GM10847 (cell line): ENCODE measurements around the gene CCDC28B.

Source experiments
- POLR2A ChIP-seq: IDR thresholded peaks from 2 replicates; pipeline ENCODE4 v1.6.1; 2011; ENCODE audit not compliant: insufficient read length; ENCODE audit errors: extremely low read depth

Gene CCDC28B

GRCh38 chr1:32205401-32206370 is 5.3 kb downstream of the CCDC28B start, which contains the start of gene IQCC:
Gene IQCC, plus strand, starts transcription at chr1:32205671. Its CDS starts 11 bp downstream, at chr1:32205682.
- TF ChIP-seq POLR2A: peak; percentile 77

DNA sequence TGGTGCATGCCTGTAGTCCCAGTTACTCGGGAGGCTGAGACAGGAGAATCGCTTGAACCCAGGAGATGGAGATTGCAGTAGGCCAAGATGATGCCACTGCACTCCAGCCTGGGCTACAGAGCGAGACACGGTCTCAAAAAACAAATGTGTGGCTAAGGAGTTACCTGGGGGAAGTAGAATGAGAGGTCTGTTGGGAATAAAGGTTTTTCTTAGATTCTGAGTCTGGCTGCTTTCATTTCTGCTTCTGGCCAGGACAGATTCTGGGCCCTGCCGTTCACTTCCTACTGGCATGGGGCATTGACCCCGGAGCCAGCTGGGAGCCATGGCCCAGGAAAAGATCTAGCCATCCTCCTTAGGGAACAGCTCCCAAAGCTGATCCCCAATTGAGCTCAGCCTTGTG is 8.1 kb downstream of the CCDC28B start:
- TF ChIP-seq POLR2A: no peak

- TF ChIP-seq POLR2A: no peak
These were observed 8.5 kb downstream of the CCDC28B start, which contains the start of gene DCDC2B for GRCh38 chr1:32208891-32209328. Gene DCDC2B, plus strand, starts transcription at chr1:32209089. Its CDS starts 5 bp downstream, at chr1:32209094.

DNA sequence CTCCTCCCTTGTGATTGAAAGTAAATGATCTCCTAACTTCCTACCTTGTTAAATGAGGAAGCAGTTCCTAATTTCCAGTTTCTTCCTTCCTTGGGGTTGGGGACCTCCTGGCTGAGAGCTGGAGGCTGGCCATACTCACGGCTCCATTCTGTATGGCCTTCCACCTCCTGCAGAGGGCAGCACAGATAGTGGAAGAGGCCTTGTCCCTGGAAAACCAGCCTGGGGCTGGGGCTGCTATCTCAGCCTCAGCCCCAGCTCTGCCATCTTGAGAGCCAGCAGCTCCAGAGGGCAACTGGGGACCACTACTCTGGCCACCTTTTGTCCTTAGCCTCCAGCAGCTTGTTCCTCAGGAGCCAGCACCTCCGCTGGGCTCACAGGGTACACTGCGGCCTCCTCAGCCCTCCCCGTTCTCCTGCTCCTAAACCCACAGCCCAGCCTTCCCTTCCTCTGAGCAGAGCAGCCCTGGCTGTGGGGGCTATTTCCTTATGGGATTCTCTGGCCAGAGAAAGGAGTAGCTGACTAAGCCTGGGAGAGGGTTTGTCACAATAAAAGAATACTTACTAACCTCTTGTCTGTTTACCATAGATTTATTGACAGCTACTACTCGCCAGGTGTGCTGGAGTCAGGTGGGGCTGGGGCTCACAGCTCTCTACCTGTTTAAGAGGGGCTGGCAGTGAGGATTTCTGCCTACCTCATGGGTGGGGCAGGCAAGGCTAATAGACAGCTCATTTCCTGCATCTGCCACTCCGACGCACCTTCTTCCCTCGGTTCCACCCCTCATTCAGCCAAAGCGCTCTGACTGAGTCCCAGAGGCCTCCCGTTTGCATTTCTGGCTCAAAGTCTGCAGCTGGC is 15.5 kb downstream of the CCDC28B start:
- no peak for TF ChIP-seq POLR2A

DNA sequence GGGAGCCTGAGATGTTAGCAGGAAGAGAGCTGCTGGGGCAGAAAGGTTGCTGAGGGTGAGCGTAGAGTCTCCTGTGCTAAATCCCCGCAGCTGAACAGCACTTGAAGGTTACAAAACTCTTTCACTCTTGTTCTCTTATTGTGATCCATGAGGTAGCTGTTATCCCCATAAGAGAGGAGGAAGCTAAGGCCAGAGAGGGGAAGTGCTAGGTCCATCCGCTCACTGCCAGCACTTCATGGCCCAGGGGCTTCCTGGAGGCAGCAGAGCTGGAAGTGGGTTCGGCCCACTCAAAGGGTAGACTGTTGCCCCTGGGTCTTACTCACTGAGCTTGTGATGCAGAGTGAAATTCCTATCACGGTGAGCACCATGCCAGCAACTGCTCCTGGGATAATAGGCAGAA is 16.2 kb downstream of the CCDC28B start:
- TF ChIP-seq POLR2A: no peak

DNA sequence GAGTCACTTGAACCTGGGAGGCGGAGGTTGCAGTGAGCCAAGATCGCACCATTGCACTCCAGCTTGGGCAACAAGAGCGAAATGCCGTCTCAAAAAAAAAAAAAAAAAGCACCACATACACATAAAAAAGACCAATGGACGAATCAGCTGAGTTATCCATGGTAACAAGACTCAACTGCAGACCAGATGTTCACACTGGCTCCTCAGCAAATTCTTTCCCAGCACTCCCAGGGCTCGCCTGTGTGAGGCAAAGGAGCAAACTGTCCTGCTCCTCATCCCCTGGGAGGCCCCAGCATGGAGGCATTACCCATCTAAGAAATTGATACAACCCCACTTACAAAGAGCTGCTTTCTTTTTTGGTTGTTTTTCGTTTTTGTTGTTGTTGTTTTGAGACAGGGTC is 18.6 kb downstream of the CCDC28B start:
- TF ChIP-seq POLR2A: no peak

DNA sequence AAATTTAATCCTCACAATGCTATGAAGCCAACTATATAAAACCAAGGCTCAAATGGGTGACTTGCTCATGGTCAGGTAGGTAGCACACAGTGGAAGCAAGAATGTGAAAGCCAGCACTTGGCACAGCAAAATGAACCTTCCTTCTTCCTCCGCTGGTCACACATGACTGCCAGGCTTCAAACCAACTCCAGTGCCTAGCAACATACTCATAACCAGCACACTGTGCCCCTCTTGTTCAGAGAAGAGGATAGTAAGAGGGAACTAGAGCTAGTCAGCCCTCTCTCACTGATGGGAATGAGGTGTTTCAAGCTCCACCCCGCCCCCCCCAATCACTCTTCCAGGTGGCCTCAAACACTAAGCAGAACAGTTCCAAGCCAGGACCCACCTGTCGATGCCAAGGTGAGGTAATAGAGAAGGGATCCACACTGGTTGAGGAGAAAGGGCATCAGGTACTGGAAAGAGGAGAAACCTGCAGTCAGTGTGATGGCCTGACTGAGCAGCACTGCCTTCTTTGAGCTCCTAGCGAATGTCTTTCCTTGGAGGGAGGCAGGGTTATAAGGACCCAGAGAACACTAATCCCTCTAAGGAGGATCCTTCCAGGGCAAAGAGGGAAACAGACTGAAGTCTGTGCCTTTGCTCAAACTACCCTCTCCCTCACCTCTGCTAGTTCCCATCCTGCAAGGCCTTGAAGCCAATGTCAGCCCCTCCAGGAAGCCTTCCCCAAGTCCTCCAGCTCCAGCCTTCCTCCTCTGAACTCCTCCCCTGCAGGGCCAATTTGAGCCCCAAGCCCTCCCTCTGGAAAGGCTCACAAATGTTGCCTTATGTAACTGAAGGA is 20.6 kb downstream of the CCDC28B start:
- no peak for TF ChIP-seq POLR2A

- no peak for TF ChIP-seq POLR2A
These were observed 21.2 kb downstream of the CCDC28B start for GRCh38 chr1:32221581-32221979.

- peak; percentile 66 for TF ChIP-seq POLR2A
These were observed 21.8 kb downstream of the CCDC28B start, which contains the start of the genes EIF3I and TMEM234 for GRCh38 chr1:32221980-32222755. Gene EIF3I, plus strand, starts transcription at chr1:32222407. Its CDS starts 35 bp downstream, at chr1:32222442. Gene TMEM234, minus strand, starts transcription at chr1:32222353. Its CDS starts 31 bp downstream, at chr1:32222322.

GRCh38 chr1:32223683-32224082 is 23.3 kb downstream of the CCDC28B start:
- no peak for TF ChIP-seq POLR2A

DNA sequence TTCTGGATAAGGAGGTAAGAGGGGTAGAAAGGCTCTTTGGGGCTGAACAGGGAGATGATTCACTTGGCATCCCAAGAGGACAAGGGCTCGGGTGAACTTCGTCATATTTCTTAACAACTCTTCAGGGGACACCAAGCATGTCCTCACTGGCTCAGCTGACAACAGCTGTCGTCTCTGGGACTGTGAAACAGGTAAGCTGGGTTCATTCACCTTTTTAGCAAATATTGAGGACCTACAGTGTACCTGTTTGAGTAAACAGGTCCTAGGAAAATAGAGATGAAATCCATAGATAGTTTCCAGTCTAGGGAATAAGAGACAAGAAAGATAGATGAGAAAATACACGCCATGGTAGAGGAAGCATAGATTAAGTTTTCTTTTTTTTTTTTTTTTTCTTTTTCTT is 23.9 kb downstream of the CCDC28B start:
- TF ChIP-seq POLR2A: no peak

DNA sequence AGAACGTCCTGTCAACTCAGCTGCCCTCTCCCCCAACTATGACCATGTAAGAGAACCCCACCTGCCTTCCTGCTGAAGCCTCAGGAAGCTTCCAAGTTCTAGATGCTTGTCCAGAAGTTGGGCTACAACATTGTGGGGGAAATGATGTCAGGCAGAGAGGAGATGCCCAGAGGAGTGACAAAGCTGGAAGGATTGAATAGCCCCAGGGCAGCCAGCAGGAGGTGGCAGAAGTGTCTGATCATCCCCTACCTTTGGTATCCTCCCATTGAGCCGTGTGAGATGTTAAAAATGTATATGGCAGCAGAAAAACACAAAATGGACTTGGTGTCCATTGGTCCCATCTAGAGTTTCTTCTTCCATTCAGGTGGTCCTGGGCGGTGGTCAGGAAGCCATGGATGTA is 28.4 kb downstream of the CCDC28B start:
- no peak for TF ChIP-seq POLR2A

GRCh38 chr1:32231843-32232432 is 31.5 kb downstream of the CCDC28B start:
- TF ChIP-seq POLR2A: no peak
